NCI-H2081 treated with DMSO at 0.1 percent for 48 hours (cell line): ENCODE measurements around the gene HLA-DMA.

Experiments
- DNase-seq: peaks from one replicate; lab custom pipeline; 2025; lab: John Stamatoyannopoulos, UW

Gene HLA-DMA

DNA sequence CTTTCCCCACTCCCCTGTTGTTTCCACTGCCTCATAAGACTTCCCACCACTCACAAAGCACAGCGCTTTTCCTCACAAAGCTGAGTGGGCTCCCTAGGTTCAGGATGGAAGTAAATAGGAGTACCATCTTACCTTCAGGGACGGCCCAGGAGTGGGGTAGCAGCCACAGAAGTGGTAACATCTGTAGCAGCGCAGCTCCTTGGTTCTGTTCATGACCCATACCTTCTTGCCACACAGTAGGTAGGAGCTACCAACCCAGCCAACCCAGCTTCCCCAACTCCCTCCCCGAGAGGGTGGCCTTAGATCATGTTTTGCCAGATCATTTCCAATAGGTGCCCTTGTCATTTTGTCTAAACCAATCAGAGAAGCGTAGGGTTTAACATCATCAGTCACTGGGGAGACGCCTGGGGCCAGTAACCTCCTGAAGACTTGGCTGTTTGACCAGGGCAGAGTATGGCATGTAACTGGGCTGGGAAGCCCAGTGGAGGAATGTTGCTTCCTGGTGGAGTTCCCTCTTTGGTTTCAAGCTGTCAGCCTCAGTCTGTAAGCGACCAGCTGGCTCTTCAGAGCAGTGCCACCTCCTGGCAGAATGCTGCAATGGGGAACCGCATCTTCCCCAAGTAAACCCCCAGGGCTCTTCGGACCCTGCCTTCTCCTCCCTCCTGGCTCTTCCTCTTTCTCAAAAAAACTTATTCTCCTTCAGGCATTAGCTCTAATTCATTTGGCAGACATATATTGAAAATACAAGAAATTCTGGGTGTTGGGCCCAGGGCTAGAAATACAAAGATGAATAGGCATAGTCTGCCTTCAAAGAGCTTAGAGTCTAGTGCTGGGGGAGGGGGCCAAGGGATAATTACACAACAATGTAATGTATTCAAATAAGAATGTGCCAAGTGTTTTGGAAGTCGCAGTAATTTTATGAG lies at the start of gene HLA-DMA:
Gene HLA-DMA (minus strand): TSS at position 281 of the 923 bp plus-strand sequence. CDS start 61 bp downstream, at position 220.
- no peak for DNase-seq

DNA sequence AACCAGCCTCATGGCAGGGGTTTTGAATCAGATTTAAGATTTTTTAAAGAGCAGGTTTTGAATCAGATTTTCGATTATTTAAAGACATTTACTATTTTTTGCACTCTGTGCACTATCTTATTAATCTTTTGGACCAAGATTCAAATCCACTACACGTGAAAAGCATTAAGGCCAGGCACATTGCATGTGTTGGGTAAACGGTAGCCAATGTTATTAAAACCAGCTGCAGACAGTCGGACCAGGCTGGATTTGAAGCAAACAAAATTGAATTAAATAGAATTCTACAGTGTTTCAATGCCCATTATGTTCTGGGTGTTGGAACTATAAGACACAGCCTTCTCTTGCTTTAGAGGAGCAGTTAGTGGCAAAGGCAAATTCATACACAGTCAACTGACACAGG lies 48.8 kb upstream of the HLA-DMA start:
- DNase-seq: no peak

DNA sequence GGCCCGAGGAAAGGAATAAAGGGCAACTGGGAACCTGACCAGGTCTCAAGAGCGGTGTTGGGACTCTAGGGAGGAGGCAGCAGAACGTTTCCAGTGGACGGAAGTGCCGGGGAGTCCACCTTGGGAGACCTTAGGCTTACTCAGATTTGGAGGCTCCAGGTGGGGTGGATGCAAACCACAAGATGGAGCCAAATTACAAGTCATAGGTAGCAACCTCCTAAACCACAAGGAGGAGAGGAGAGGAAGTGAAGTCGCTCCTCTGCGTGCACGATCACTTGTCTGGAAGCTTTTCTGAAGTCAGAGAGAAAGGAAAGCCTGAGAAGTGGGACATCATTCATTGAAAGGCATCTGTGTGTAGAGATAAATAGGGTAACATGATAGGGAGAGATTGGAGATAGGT lies 47.2 kb upstream of the HLA-DMA start:
- DNase-seq: no peak

DNA sequence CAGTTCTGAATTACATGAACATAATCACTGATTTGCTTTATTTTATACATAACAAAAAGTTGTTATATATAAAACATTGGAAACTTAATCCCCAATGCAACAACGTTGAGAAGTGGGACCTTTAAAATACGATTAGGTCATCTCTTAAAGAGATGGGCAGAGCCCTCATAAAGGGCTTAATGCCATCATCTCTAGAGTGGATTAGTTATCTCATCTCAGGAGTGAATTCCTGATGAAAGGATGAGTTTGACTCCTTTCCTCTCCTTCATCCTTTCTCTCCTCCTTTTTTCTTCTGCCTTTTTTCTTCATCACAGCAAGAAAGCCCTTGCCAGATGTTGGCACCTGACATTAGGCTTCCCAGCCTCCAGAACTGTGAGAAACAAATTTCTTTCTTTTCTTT lies 42.6 kb upstream of the HLA-DMA start:
- DNase-seq: no peak

DNA sequence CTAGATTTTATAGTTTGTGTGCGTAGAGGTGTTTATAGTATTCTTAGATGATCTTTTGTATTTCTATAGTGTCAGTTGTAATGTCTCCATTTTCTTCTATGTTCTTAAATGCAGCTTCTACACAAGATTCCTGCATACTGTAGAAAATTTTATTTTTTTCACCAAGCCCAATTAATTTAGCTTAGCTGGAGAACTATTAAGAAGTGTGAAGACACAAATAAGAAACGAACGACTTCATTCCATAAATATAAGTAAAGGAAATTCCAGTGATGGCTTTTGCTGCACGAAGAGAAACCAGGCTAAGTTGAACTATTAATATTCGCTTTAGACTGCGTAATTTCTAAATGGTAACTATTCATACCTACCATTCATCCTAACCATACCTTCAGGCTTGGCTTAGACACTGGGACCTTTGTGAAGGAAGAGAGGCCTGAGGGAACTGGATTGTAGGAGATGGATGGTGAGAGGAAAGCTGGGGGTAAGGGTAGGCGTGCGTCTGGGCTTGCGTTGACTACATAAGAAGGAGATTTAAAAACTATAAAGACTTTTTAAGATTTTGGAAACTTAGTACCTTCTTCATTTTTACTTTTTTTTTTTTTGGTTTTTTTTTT lies 40.6 kb upstream of the HLA-DMA start:
- no peak for DNase-seq

DNA sequence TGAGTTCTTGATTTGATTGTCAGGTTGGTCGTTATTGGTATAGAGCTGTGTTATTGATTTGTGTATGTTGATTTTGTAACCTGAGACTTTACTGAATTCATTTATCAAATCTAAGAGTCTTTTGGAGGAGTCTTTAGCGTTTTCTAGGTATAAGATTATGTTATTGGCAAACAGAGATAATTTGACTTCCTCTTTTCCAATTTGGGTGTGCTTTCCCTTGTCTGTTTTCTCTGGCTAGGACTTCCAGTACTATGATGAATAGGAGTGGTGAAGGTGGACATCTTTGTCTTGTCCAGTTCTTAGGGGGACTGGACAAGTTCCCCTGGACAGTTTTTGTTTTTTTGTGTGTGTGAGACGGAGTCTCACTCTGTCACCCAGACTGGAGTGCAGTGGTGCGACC lies 39.1 kb upstream of the HLA-DMA start:
- DNase-seq: no peak

DNA sequence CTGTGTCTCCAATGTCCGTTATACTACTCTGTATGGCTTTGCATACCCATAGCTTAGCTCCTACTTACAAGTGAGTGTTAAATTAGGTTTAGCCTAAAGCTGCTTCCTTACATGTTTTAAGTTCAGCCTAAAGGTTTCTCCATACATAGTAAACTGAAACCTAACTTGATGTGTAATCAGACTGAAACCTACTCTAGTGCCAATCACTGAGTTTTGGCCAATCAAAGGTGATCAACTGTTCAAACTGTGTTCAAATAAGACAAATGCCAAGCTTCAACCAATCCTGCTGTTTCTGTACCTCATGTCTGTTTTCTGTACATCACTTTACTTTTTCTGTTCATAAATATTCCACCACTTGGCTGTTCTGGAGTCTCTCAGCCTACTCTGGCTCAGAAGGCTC lies 36.5 kb upstream of the HLA-DMA start:
- no peak for DNase-seq

DNA sequence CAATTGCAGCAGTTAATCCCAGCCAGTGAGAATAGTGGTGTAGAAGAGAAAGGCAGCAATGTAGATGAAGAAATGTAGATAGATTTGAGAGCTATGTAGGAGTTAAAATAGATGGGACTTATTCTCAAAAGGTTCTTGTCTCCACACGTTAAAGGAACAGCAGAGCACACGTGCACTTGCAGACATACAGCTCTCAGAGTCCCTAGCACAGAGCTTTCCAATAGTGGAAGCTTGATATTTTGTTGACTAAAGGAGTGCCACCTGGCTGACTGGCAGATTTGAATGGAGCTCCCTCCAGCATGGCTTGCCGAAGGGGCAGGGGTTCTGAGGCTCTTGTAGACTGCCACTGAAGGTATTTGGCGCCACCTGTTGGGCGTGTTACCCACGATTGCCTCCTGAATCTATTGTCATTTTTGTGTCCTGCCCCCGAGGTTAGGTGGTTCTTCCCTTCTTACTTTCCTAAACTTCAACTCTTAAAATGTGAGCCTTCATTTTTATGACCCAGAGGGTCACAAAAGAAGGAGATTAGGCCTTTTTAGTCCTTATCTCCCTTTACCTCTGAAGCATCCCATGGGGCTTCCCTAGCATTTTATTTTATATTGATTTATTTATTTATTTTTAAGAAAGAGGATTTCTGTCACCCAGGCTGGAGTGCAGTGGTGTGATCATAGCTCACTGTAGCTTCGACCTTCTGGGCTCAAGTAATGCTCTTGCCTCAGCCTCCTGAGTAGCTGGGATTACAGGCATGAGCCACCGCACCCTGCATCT lies 31.9 kb upstream of the HLA-DMA start:
- DNase-seq: peak; percentile 72

DNA sequence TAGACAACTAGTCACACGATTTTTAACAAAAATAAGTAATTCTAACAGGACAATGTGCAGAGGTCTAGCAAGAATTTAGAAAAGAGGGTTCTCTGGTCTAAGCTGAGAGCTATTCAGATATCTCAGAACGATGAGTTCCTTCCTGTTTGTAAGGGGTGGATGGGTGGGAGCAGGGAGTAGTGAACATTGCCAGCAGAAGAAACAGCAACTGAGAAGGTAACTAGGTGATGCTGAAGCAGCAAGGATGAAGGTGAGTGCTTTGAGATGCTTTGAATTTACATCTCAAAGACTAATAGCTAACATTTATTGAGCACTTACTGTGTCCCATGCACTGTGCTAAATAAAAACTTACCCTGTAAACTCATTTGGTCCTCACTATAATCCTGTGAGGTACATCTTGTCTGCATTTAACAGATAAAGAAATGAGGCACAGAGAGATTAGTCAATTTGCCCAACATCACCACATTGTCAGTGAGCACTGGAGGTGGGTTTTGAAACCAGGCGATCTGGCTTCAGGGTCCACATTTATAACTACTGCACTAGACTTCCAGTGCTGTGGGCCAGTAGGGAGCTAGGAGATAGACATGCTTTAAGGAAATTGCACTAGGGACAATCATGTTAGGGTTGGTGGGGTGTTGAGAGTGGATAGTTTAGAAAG lies 31.2 kb upstream of the HLA-DMA start:
- no peak for DNase-seq

DNA sequence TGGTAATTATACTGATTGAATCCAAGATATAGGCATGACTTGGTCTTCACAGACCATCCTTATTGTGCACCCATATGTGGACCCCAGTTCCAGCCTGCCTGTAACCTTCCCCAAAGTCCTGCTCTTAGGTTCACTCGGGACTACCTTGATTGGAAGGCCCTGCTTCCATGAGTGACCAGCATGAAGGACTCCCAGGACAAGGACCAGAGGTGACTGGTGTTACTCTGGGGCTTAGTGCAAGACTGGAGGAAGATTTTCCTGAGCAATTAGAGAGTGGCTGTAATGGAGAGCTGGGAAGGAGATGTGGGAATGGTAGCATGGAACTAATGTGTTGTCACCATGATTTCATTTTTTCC lies 30.6 kb upstream of the HLA-DMA start:
- DNase-seq: no peak

DNA sequence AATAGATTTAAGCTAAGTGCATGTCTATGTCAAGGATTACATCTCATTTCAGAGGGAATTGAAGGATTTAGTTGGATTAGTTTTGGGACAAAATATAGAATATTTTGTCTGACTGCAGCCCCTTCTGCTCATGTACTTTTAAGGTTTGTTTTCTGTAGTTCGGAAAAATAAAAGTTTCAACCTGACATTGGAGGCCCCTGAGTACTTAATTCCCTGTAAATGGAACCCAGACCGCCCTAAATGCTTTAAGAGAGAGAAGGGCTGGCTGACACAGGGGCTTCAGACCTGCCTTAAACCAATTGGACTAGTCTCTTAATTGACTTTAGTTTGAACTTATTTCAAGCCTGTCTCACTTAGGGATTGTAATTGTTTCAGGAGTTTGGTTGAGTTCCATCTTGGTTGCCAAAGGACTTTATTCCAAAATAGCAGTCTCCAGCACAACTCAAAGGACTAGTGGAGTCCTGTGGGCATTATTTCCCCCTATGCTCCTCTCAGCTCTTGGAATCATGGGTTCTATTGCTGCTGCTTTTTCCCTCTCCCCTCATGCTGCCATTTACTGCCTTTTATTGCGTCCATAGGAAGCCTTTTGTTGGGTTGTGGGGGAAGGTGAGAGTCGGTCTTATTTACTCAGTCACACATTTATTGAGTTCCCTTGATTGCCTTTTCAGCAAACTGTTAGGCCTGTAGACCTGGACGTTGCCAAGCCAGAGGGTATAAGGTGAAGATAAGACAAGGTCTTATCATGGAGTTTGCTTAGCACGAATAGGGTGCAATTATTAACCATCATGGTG lies 30.0 kb upstream of the HLA-DMA start:
- no peak for DNase-seq

DNA sequence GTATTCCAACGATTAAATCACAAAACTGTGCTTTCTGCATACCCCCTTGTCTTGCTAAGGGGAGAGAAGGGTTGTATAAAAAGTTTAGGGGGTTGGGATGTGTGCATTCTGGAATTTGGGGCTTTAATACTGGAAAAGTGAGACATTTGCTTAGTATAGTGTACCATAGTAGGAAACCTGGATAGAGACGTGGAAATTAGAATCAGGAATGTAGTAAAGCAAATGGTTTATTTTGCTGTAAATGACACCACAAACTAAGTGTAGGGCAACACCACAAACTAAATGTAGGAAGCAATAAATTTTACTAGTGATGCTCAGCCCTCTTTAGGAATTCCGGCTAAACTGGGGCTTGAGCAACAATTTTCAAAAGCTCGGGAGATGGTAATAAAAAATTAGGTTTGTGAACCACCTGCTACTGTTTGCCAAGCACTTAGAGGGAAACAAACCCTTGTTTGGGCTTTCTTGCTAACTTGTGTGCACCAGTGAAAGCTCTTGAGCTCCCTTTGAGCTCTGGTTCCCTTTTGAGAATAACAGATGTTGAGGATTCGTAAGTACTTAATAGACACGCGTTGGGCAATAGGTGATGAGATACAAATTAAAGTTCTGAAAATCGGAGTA lies 29.3 kb upstream of the HLA-DMA start:
- no peak for DNase-seq

DNA sequence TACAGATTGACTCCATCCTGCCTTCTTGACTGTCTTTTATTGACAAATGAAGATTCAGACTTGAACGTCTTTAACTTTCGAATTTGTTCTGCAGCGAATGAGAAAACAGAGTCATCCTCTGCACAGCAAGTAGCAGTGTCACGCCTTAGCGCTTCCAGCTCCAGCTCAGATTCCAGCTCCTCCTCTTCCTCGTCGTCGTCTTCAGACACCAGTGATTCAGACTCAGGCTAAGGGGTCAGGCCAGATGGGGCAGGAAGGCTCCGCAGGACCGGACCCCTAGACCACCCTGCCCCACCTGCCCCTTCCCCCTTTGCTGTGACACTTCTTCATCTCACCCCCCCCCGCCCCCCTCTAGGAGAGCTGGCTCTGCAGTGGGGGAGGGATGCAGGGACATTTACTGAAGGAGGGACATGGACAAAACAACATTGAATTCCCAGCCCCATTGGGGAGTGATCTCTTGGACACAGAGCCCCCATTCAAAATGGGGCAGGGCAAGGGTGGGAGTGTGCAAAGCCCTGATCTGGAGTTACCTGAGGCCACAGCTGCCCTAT lies 27.7 kb upstream of the HLA-DMA start:
- no peak for DNase-seq

DNA sequence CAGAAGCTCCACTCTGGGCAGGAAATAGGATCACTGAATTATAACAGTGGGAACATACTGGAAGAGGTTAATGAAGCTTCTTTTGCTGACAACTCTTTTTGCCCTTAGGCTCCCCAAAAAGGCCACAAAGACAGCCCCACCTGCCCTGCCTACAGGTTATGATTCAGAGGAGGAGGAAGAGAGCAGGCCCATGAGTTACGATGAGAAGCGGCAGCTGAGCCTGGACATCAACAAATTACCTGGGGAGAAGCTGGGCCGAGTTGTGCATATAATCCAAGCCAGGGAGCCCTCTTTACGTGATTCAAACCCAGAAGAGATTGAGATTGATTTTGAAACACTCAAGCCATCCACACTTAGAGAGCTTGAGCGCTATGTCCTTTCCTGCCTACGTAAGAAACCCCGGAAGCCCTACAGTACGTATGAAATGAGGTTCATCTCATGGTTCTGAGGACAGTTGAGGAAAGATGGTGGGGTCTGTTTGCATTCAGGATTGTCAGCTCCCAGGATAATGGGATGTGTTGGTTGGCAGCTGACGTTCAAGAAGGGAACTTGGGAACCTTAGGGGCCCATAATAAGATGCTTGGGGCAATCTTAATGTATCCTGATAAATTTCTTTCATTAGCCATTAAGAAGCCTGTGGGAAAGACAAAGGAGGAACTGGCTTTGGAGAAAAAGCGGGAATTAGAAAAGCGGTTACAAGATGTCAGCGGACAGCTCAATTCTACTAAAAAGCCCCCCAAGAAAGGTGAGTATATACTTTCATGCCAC lies 27.0 kb upstream of the HLA-DMA start:
- no peak for DNase-seq

DNA sequence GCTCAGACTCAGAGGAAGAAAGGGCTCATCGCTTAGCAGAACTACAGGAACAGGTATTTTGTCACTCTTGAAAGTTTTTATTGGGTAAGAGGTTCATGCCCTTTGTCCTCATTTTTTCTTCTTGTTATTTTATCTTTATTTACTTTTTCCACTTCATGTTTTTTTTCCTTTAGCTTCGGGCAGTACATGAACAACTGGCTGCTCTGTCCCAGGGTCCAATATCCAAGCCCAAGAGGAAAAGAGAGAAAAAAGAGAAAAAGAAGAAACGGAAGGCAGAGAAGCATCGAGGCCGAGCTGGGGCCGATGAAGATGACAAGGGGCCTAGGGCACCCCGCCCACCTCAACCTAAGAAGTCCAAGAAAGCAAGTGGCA lies 25.0 kb upstream of the HLA-DMA start:
- DNase-seq: no peak

DNA sequence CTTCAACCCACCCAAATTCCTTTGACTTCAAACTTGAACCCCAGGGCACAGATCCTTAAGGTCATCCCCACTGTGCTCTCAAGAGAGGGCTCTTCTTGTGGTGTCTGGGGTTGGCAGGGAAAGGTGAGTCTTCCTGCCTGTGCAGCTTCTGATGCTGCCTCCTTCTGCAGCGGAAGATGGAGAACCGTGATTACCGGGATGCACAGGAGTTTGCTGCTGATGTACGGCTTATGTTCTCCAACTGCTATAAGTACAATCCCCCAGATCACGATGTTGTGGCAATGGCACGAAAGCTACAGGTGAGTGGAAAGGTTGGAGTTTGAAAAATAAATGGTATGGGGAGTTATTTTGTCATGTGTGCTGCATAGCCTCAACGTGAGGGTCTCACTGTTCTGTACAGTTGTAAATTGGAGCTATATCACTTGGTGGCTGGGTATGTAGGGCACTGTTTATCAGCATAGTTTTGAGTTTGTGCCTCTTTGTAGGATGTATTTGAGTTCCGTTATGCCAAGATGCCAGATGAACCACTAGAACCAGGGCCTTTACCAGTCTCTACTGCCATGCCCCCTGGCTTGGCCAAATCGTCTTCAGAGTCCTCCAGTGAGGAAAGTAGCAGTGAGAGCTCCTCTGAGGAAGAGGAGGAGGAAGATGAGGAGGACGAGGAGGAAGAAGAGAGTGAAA lies 24.5 kb upstream of the HLA-DMA start:
- DNase-seq: no peak

DNA sequence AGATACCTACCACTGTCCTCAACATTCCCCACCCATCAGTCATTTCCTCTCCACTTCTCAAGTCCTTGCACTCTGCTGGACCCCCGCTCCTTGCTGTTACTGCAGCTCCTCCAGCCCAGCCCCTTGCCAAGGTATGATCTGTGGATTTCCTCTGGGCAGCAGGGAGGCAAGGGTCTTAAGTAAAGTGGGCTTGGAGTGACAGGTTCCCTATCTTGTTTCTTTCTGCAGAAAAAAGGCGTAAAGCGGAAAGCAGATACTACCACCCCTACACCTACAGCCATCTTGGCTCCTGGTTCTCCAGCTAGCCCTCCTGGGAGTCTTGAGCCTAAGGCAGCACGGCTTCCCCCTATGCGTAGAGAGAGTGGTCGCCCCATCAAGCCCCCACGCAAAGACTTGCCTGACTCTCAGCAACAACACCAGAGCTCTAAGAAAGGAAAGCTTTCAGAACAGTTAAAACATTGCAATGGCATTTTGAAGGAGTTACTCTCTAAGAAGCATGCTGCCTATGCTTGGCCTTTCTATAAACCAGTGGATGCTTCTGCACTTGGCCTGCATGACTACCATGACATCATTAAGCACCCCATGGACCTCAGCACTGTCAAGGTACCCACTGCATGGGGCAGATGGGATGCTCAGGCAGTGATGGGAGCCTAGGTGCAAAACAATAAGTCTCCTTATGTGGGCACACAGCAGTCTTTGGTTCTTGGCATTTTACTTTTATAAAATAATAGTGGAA lies 23.6 kb upstream of the HLA-DMA start:
- no peak for DNase-seq

DNA sequence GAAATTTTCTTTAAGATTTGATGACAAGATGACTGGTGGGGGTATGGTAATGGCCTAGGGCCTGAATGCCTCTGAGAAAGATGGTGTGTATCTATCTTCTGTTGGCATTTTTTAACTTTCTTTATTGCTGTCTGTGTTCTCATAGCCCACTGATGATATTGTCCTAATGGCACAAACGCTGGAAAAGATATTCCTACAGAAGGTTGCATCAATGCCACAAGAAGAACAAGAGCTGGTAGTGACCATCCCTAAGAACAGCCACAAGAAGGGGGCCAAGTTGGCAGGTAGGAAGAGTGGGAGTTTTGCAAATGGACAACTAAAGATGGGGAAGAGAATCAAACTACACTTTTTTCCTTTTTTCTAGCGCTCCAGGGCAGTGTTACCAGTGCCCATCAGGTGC lies 23.0 kb upstream of the HLA-DMA start:
- no peak for DNase-seq
